ENCODE data around the gene COMMD8. TPM values are rescaled to one million over a fixed set of nuclear protein-coding genes. Genes with fewer than 3 reads are reported as not detected.

The COMMD8 gene
- total RNA-seq, 1 experiment from 2014 or later = 13.5 TPM

DNA sequence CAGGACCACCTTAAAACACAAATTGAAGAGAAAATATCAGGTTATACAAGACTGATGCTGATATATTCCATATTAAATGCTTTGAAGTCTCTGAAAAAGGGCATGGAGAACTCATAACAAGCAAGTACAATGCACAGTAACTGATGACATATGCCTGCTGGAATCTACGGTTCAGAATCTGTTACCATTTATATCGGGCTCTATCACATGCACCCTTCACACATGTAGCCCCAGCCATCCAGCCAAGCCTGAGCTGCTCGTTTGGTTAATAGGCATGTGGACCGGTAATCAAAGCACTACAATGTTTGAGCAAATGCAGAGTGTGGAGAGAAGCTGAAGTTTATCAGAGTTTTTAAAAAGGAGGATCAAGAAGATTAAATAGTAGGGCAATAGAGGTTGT, 11.8 kb downstream of the COMMD8 start:
- DNase-seq = no peak
- TF ChIP-seq, protein P1, sequence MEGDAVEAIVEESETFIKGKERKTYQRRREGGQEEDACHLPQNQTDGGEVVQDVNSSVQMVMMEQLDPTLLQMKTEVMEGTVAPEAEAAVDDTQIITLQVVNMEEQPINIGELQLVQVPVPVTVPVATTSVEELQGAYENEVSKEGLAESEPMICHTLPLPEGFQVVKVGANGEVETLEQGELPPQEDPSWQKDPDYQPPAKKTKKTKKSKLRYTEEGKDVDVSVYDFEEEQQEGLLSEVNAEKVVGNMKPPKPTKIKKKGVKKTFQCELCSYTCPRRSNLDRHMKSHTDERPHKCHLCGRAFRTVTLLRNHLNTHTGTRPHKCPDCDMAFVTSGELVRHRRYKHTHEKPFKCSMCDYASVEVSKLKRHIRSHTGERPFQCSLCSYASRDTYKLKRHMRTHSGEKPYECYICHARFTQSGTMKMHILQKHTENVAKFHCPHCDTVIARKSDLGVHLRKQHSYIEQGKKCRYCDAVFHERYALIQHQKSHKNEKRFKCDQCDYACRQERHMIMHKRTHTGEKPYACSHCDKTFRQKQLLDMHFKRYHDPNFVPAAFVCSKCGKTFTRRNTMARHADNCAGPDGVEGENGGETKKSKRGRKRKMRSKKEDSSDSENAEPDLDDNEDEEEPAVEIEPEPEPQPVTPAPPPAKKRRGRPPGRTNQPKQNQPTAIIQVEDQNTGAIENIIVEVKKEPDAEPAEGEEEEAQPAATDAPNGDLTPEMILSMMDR (IDR thresholded peaks at IDR 0.05; ENCODE audit: unreplicated experiment) = no peak
- no peaks in the 10 kb centered on the region for H3K27me3 Mint-ChIP-seq (ENCODE audit: unreplicated experiment)

DNA sequence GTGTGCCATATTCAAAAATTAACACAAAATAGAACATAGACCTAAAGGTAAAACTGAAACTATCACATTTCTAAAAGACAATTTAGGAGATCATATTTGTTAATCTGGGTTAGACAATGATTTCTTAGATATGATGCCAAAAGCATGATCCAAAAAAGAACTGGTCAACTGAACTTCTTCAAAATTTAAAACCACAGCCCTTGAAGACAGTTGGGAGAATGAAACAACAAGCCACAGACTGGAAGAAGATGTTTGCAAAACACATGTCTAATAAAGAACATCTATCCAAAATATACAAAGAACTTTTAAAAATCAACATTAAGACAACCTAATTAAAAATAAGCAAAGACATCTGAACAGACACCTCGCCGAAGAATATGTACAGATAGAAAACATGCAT, 19.5 kb downstream of the COMMD8 start:
- BruUV-seq (replicated peaks) = no TSS peak
- TF ChIP-seq, protein P1 (IDR thresholded peaks at IDR 0.05; ENCODE audit: unreplicated experiment) = no peak

More for the DNA sequence above, 11.8 kb downstream of the COMMD8 start:
- CTCF ChIA-PET = no interaction called here
- no TSS peak for BruUV-seq (replicated peaks)
- Mint-ChIP-seq H3K36me3 (ENCODE audit: insufficient read depth, unreplicated experiment) (peaks cover 6% of the 10 kb centered on the region), H3K9me3 (ENCODE audit: low read depth, unreplicated experiment) (no peaks in the 10 kb centered on the region), H3K27ac (ENCODE audit: unreplicated experiment) (no peak overlapping the region), H3K4me1 (ENCODE audit: low read depth, unreplicated experiment) (no peaks in the 10 kb centered on the region), H3K4me3 (ENCODE audit: low read depth, unreplicated experiment) (no peak overlapping the region)
- intact Hi-C loops (cut with micrococcal nuclease; ENCODE audit: unreplicated experiment) = no loop called here

GRCh38 chr4:47442980-47443379, 20.5 kb downstream of the COMMD8 start:
- CTCF ChIA-PET = no interaction called here
- no peak overlapping the region for H3K4me3 Mint-ChIP-seq (ENCODE audit: low read depth, unreplicated experiment)
- BruUV-seq (replicated peaks) = no TSS peak
- H3K9me3 Mint-ChIP-seq (ENCODE audit: low read depth, unreplicated experiment) = no peaks in the 10 kb centered on the region
- DNase-seq = no peak
- no peaks in the 10 kb centered on the region for H3K27me3 Mint-ChIP-seq (ENCODE audit: unreplicated experiment)
- intact Hi-C loops (cut with micrococcal nuclease; ENCODE audit: unreplicated experiment) = no loop called here
- H3K27ac Mint-ChIP-seq (ENCODE audit: unreplicated experiment) = no peak overlapping the region
- H3K36me3 Mint-ChIP-seq (ENCODE audit: insufficient read depth, unreplicated experiment) = no peaks in the 10 kb centered on the region
- H3K4me1 Mint-ChIP-seq (ENCODE audit: low read depth, unreplicated experiment) = no peaks in the 10 kb centered on the region
- TF ChIP-seq, protein P1 (IDR thresholded peaks at IDR 0.05; ENCODE audit: unreplicated experiment) = no peak

More for the DNA sequence above, 19.5 kb downstream of the COMMD8 start:
- intact Hi-C loops (cut with micrococcal nuclease; ENCODE audit: unreplicated experiment) = no loop called here
- H3K4me3 Mint-ChIP-seq (ENCODE audit: low read depth, unreplicated experiment) = no peak overlapping the region
- no peaks in the 10 kb centered on the region for H3K9me3 Mint-ChIP-seq (ENCODE audit: low read depth, unreplicated experiment)
- H3K36me3 Mint-ChIP-seq (ENCODE audit: insufficient read depth, unreplicated experiment) = no peaks in the 10 kb centered on the region
- no peaks in the 10 kb centered on the region for H3K4me1 Mint-ChIP-seq (ENCODE audit: low read depth, unreplicated experiment)
- no peak for DNase-seq
- no peak overlapping the region for H3K27ac Mint-ChIP-seq (ENCODE audit: unreplicated experiment)
- H3K27me3 Mint-ChIP-seq (ENCODE audit: unreplicated experiment) = no peaks in the 10 kb centered on the region
- CTCF ChIA-PET = no interaction called here

DNA sequence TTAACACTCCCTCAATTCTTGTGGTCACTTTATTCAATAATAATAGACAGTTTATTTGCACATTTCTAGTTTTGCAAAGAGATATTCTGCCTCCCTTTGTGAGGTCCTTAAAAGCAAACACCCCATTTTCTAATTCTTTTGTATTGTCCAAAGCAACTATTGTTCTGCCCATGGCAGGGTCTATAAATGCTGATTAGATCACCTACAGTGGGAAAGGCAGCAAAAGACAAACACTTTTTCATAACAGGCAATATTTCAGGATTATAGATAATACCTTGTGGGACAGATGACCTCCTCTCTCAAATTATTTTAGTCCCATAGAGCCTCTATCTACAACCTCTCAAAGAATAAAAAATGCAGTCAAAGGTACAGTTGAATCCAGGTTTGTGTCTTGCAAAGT, 28.6 kb downstream of the COMMD8 start:
- intact Hi-C loops (cut with micrococcal nuclease; ENCODE audit: unreplicated experiment) = no loop called here
- Mint-ChIP-seq H3K27me3 (ENCODE audit: unreplicated experiment) (no peaks in the 10 kb centered on the region), H3K36me3 (ENCODE audit: insufficient read depth, unreplicated experiment) (no peaks in the 10 kb centered on the region), H3K27ac (ENCODE audit: unreplicated experiment) (no peak overlapping the region), H3K9me3 (ENCODE audit: low read depth, unreplicated experiment) (no peaks in the 10 kb centered on the region), H3K4me1 (ENCODE audit: low read depth, unreplicated experiment) (no peaks in the 10 kb centered on the region), H3K4me3 (ENCODE audit: low read depth, unreplicated experiment) (no peak overlapping the region)
- DNase-seq = no peak
- TF ChIP-seq, protein P1 (IDR thresholded peaks at IDR 0.05; ENCODE audit: unreplicated experiment) = no peak
- CTCF ChIA-PET = no interaction called here
- BruUV-seq (replicated peaks) = no TSS peak
